GM12875 (cell line): Measurements from ENCODE around the gene PIK3R1.

Source experiments
- H3K4me3 ChIP-seq: one replicate; pipeline ENCODE4 v1.5.1; 2011; ENCODE audit warnings: low read depth, low read length, control low read depth
- TF ChIP-seq, protein P1 (sequence below): IDR thresholded peaks from 2 replicates; pipeline ENCODE4 v1.5.1; 2011; ENCODE audit warnings: low read depth, mild to moderate bottlenecking, control low read depth, inconsistent platforms, low read length, moderate library complexity, borderline replicate concordance; ENCODE audit not compliant: insufficient read depth

The PIK3R1 gene

DNA sequence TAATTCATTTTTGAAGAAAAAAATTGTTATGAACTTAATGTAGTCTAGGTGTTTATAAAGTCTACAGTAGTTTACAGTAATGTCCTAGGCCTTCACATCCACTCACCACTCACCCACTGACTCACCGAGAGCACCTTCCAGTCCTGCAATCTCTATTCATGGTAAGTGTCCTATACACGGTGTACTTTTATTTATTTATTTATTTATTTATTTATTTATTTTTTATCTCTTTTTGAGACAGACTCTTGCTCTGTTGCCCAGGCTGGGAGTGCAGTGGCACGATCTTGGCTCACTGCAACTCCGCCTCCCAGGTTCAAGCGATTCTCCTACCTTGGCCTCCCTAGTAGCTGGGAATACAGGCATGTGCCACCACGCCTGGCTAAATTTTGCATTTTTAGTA lies 39.3 kb upstream of the PIK3R1 start:
- TF ChIP-seq, protein P1, sequence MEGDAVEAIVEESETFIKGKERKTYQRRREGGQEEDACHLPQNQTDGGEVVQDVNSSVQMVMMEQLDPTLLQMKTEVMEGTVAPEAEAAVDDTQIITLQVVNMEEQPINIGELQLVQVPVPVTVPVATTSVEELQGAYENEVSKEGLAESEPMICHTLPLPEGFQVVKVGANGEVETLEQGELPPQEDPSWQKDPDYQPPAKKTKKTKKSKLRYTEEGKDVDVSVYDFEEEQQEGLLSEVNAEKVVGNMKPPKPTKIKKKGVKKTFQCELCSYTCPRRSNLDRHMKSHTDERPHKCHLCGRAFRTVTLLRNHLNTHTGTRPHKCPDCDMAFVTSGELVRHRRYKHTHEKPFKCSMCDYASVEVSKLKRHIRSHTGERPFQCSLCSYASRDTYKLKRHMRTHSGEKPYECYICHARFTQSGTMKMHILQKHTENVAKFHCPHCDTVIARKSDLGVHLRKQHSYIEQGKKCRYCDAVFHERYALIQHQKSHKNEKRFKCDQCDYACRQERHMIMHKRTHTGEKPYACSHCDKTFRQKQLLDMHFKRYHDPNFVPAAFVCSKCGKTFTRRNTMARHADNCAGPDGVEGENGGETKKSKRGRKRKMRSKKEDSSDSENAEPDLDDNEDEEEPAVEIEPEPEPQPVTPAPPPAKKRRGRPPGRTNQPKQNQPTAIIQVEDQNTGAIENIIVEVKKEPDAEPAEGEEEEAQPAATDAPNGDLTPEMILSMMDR: no peak
- no peak overlapping the region for H3K4me3 ChIP-seq

GRCh38 chr5:68176802-68177479 lies 38.6 kb upstream of the PIK3R1 start:
- no peak overlapping the region for H3K4me3 ChIP-seq
- TF ChIP-seq, protein P1: no peak

DNA sequence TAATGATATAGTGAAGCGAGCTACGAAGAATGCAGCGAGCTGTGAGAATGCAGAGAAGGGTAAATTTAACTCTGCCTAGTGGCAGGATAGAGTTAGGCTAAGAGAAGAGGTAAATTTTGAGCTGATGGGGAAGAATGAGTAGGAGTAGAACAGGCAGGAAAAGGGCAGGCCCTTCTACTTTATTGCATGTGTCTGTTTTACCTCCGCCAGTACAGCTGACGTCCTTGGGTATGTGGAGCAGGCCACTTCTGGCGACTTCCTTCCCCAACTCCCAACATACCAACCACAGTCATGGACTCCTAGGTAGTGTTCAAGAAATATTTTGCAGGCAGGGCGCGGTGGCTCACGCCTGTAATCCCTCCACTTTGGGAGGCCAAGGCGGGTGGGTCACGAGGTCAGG lies 37.9 kb upstream of the PIK3R1 start:
- TF ChIP-seq, protein P1: no peak
- H3K4me3 ChIP-seq: no peak overlapping the region

GRCh38 chr5:68178579-68178978 lies 37.0 kb upstream of the PIK3R1 start:
- TF ChIP-seq, protein P1: no peak
- H3K4me3 ChIP-seq: no peak overlapping the region

DNA sequence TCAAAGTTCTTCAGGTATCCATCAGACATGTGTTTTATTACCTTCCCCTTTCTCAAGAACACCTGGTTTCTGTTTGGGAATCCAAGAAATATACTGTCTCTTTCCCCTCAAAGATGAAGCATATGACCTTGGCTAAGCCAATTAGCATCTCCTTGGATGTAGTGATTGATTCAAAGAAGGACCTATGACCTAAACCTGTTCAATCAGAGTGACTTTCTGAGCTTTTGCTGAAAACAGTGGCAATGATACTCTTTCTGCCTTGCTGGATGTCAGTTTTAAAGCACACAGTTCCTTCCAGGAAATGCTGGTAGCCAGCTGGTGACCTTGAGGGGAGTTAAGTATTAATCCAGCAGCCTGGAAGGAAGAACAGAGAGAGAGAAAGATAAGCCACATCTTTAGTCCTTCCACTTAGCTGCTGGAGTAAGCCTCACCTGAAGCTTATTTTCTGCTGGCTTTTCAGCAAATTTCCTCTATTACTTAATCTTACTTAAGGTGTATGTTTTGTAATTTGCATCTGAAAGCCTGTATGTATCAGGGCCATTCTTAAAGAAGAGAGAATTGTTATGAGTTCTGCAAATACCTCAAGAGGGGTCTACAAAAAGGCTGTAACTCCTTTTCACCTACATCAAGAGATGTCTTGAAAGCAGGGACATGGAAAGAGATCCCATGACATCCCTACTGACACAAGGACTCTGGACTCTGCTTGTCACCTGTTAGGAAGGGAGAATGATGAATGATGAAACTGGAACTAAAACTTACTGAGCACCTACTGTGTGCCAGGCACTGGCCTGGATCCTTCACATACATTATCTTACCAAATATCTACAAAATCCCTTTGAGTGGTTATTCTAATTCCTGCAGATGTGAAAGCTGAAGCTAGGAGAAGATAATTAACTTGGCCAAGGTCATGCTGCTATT lies 35.2 kb upstream of the PIK3R1 start:
- TF ChIP-seq, protein P1: no peak
- no peak overlapping the region for H3K4me3 ChIP-seq

DNA sequence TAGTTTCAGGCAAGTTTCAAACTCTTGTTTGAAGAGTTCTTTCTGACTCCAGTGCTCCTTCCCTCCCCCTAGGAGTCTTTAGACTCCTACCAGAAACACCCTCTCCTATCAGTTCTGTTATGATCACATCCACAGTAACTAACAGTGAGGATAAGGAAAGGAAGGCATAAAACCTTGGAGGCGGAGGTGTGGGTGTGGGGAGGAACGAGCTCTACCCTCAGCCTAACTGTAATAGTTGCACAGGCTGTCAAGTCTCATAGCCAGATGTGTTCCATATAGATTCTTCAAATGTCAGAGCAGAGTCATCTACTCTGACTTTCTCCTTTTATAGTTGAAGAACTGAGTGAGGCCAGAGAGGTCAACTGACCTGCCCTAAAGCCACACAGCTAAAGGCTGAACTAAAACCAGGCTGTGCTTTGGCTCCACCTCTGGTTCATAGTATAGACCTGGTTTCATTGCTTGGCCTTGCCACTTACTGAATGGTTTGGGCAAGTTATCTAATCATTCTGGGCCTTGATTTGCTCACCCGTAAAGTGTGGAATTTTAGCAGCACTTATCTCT lies 34.4 kb upstream of the PIK3R1 start:
- TF ChIP-seq, protein P1: no peak
- no peak overlapping the region for H3K4me3 ChIP-seq
